HEK293 (cell line): ENCODE data around the gene CASP12.

Experiments used
- CTCF ChIA-PET: fragments of 350-600 bp; formaldehyde crosslinking; extraction: SDS; loops from one replicate; lab custom pipeline; 2021; ENCODE audit warnings: antibody characterized with exemption; lab: Yijun Ruan, JAX
- POLR2A ChIA-PET: fragments of 300-600 bp; formaldehyde crosslinking; extraction: SDS; loops from one replicate; lab custom pipeline; 2020; ENCODE audit warnings: antibody characterized with exemption, inconsistent platforms; lab: Yijun Ruan, JAX
- H3K27ac ChIP-seq: fragments of 200-500 bp; sonication (Bioruptor generic); 2 replicates; pipeline ENCODE4 v1.5.1; 2014; ENCODE audit warnings: low read depth, low read length, control low read depth, inconsistent platforms; ENCODE audit errors: extremely low read depth
- H3K36me3 ChIP-seq, 2 experiments: fragments of 200-500 bp in 1 of 2; sonication (Bioruptor generic) in 1 of 2; 1 replicate in 1 of 2; 2 replicates in 1 of 2; pipeline ENCODE4 v1.5.1; 2014 to 2017; ENCODE audit warnings: inconsistent platforms in 2 of 2, low read length in 2 of 2; ENCODE audit not compliant: control insufficient read depth in 2 of 2, insufficient read depth in 1 of 2
- H3K4me1 ChIP-seq: fragments of 200-500 bp; sonication (Bioruptor generic); 2 replicates; pipeline ENCODE4 v1.5.1; 2014; ENCODE audit warnings: mild to moderate bottlenecking, low read length, inconsistent platforms; ENCODE audit not compliant: control insufficient read depth, insufficient read depth
- H3K4me3 ChIP-seq: 2 replicates; pipeline ENCODE4 v1.5.1; 2011; ENCODE audit warnings: low read depth, mild to moderate bottlenecking, control low read depth, low read length, moderate library complexity
- H3K9me3 ChIP-seq: fragments of 200-500 bp; sonication (Bioruptor generic); 2 replicates; pipeline ENCODE4 v1.5.1; 2014; ENCODE audit warnings: low read depth, low read length, inconsistent platforms; ENCODE audit not compliant: control insufficient read depth, insufficient read depth
- HOXC10 ChIP-seq: sonication (generic); formaldehyde crosslinking; IDR thresholded peaks from 2 replicates; pipeline ENCODE4 v1.8.1; 2023; ENCODE audit warnings: mild to moderate bottlenecking, missing genetic modification reagents
- HOXD13 ChIP-seq: sonication (generic); formaldehyde crosslinking; IDR thresholded peaks from 2 replicates; pipeline ENCODE4 v1.8.0; 2022; ENCODE audit warnings: missing genetic modification reagents, borderline replicate concordance
- INSM2 ChIP-seq: fragments of 450-650 bp; formaldehyde crosslinking; IDR thresholded peaks from 2 replicates; pipeline ENCODE4 v1.5.1; 2016; ENCODE audit warnings: missing biosample characterization, missing genetic modification characterization
- MZF1 ChIP-seq: fragments of 450-650 bp; formaldehyde crosslinking; IDR thresholded peaks from 2 replicates; pipeline ENCODE4 v1.5.1; 2017; ENCODE audit warnings: missing biosample characterization, missing genetic modification characterization, borderline replicate concordance
- SCRT2 ChIP-seq: fragments of 450-650 bp; formaldehyde crosslinking; IDR thresholded peaks from 2 replicates; pipeline ENCODE4 v1.5.1; 2016; ENCODE audit warnings: missing biosample characterization, missing genetic modification characterization
- ZBTB20 ChIP-seq: fragments of 450-650 bp; formaldehyde crosslinking; IDR thresholded peaks from 2 replicates; pipeline ENCODE4 v1.5.1; 2016; ENCODE audit warnings: missing biosample characterization, missing genetic modification characterization
- ZBTB7A ChIP-seq: fragments of 450-650 bp; formaldehyde crosslinking; IDR thresholded peaks from 2 replicates; pipeline ENCODE4 v1.5.1; 2016; ENCODE audit warnings: low read depth, missing biosample characterization, missing genetic modification characterization
- ZNF174 ChIP-seq: fragments of 450-650 bp; formaldehyde crosslinking; IDR thresholded peaks from 2 replicates; pipeline ENCODE4 v1.5.0; 2017; ENCODE audit warnings: missing biosample characterization, mild to moderate bottlenecking, missing genetic modification characterization
- ZNF175 ChIP-seq: fragments of 450-650 bp; formaldehyde crosslinking; IDR thresholded peaks from 2 replicates; pipeline ENCODE4 v1.5.1; 2016; ENCODE audit warnings: missing biosample characterization, missing genetic modification characterization
- ZNF391 ChIP-seq: fragments of 450-650 bp; formaldehyde crosslinking; IDR thresholded peaks from 2 replicates; pipeline ENCODE4 v1.5.1; 2016; ENCODE audit warnings: low read depth, missing biosample characterization, missing genetic modification characterization, borderline replicate concordance
- ZNF416 ChIP-seq: fragments of 450-650 bp; formaldehyde crosslinking; IDR thresholded peaks from 2 replicates; pipeline ENCODE4 v1.5.1; 2016; ENCODE audit warnings: missing biosample characterization, missing genetic modification characterization
- ZNF473 ChIP-seq: fragments of 450-650 bp; formaldehyde crosslinking; IDR thresholded peaks from 2 replicates; pipeline ENCODE4 v1.5.1; 2017; ENCODE audit warnings: missing biosample characterization, missing genetic modification characterization
- ZNF510 ChIP-seq: fragments of 450-650 bp; formaldehyde crosslinking; IDR thresholded peaks from 2 replicates; pipeline ENCODE4 v1.5.1; 2018; ENCODE audit warnings: mild to moderate bottlenecking, missing genetic modification characterization, missing biosample characterization; ENCODE audit not compliant: insufficient replicate concordance
- ZNF521 ChIP-seq: fragments of 450-650 bp; formaldehyde crosslinking; IDR thresholded peaks from 2 replicates; pipeline ENCODE4 v1.5.1; 2017; ENCODE audit warnings: missing biosample characterization, mild to moderate bottlenecking, missing genetic modification characterization
- ZNF530 ChIP-seq: fragments of 450-650 bp; formaldehyde crosslinking; IDR thresholded peaks from 2 replicates; pipeline ENCODE4 v1.5.1; 2016; ENCODE audit warnings: low read depth, missing biosample characterization, missing genetic modification characterization
- ZNF544 ChIP-seq: fragments of 450-650 bp; formaldehyde crosslinking; IDR thresholded peaks from 2 replicates; pipeline ENCODE4 v1.5.0; 2017; ENCODE audit warnings: missing biosample characterization, missing genetic modification characterization
- ZNF549 ChIP-seq: fragments of 450-650 bp; IDR thresholded peaks from 2 replicates; pipeline ENCODE4 v1.5.1; 2018; ENCODE audit warnings: missing biosample characterization, missing genetic modification characterization, mild to moderate bottlenecking, inconsistent platforms, moderate library complexity
- ZNF558 ChIP-seq: fragments of 450-650 bp; formaldehyde crosslinking; IDR thresholded peaks from 2 replicates; pipeline ENCODE4 v1.5.1; 2016; ENCODE audit warnings: missing biosample characterization, missing genetic modification characterization
- ZNF560 ChIP-seq: fragments of 450-650 bp; formaldehyde crosslinking; IDR thresholded peaks from 2 replicates; pipeline ENCODE4 v1.5.1; 2017; ENCODE audit warnings: missing biosample characterization, missing genetic modification characterization, borderline replicate concordance
- ZNF561 ChIP-seq: fragments of 450-650 bp; IDR thresholded peaks from 2 replicates; pipeline ENCODE4 v1.5.1; 2018; ENCODE audit warnings: missing biosample characterization, missing genetic modification characterization, borderline replicate concordance
- ZNF571 ChIP-seq: fragments of 450-650 bp; formaldehyde crosslinking; IDR thresholded peaks from 2 replicates; pipeline ENCODE4 v1.5.0; 2017; ENCODE audit warnings: missing biosample characterization, missing genetic modification characterization
- ZNF596 ChIP-seq: fragments of 450-650 bp; IDR thresholded peaks from 2 replicates; pipeline ENCODE4 v1.5.0; 2018; ENCODE audit warnings: missing biosample characterization, mild to moderate bottlenecking, missing genetic modification characterization, moderate library complexity
- ZNF654 ChIP-seq: fragments of 450-650 bp; formaldehyde crosslinking; IDR thresholded peaks from 2 replicates; pipeline ENCODE4 v1.5.1; 2016; ENCODE audit warnings: low read depth, missing biosample characterization, missing genetic modification characterization
- ZNF658 ChIP-seq: fragments of 450-650 bp; formaldehyde crosslinking; IDR thresholded peaks from 2 replicates; pipeline ENCODE4; 2016; ENCODE audit warnings: missing biosample characterization, missing genetic modification characterization
- ZNF660 ChIP-seq: fragments of 450-650 bp; IDR thresholded peaks from 2 replicates; pipeline ENCODE4 v1.5.1; 2018; ENCODE audit warnings: missing biosample characterization, mild to moderate bottlenecking, missing genetic modification characterization
- ZNF701 ChIP-seq: fragments of 450-650 bp; formaldehyde crosslinking; IDR thresholded peaks from 2 replicates; pipeline ENCODE4 v1.5.1; 2016; ENCODE audit warnings: missing biosample characterization, missing genetic modification characterization
- ZNF747 ChIP-seq: fragments of 450-650 bp; formaldehyde crosslinking; IDR thresholded peaks from 2 replicates; pipeline ENCODE4 v1.5.1; 2016; ENCODE audit warnings: missing biosample characterization, missing genetic modification characterization
- ZNF768 ChIP-seq: fragments of 450-650 bp; formaldehyde crosslinking; IDR thresholded peaks from 2 replicates; pipeline ENCODE4 v1.5.1; 2018; ENCODE audit warnings: missing biosample characterization, mild to moderate bottlenecking, missing genetic modification characterization
- ZNF785 ChIP-seq: fragments of 450-650 bp; formaldehyde crosslinking; IDR thresholded peaks from 2 replicates; pipeline ENCODE4 v1.5.1; 2016; ENCODE audit warnings: missing biosample characterization, missing genetic modification characterization
- TF ChIP-seq, protein P1 (sequence below): fragments of 450-650 bp; formaldehyde crosslinking; IDR thresholded peaks from 2 replicates; pipeline ENCODE4 v1.5.1; 2017; ENCODE audit warnings: missing biosample characterization, missing genetic modification characterization
- TF ChIP-seq, protein P2 (sequence below): fragments of 450-650 bp; formaldehyde crosslinking; IDR thresholded peaks from 2 replicates; pipeline ENCODE4 v1.5.1; 2016; ENCODE audit warnings: missing biosample characterization, missing genetic modification characterization

Gene CASP12

GRCh38 chr11:104856607-104857006, 41.7 kb downstream of the CASP12 start:
- no peaks in the 10 kb centered on the region for H3K36me3 ChIP-seq
- H3K4me3 ChIP-seq: no peak overlapping the region
- POLR2A ChIA-PET: no interaction called here
- no peaks in the 10 kb centered on the region for H3K4me1 ChIP-seq
- CTCF ChIA-PET: interaction anchor here (0.7 kb wide), 1 partner anchor 453 kb away, joined by 3 read pairs; no protein-coding TSS in a partner anchor
- H3K9me3 ChIP-seq: no peaks in the 10 kb centered on the region
- TF ChIP-seq ZNF521 (tag by site-specific recombination): no peak
- TF ChIP-seq, all 188 proteins: peak for 0
- H3K27ac ChIP-seq: no peak overlapping the region

DNA sequence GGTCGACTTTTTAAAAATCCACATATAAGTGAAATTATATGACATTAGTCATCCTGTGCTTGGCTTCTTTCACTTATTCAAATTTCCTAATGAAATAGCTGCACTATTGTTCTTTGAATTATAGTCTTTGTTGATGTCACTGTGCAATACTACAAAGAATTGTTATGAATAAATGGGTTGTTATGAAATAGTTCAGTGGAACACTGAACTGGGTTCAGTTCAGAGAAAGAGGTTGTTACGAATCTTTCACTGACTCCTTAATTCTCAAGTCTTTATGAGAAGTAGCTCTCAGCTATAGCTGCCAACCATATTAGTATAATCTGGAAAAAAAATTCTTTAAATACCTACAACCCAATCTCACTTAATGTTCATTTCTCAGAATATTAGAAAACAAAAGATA, 42.3 kb downstream of the CASP12 start:
- POLR2A ChIA-PET: no interaction called here
- CTCF ChIA-PET: interaction anchor here (0.7 kb wide), 1 partner anchor 86 kb away, joined by 3 read pairs; no protein-coding TSS in a partner anchor
- Histone ChIP-seq H3K4me3 (no peak overlapping the region), H3K27ac (no peak overlapping the region), H3K9me3 (no peaks in the 10 kb centered on the region), H3K4me1 (no peaks in the 10 kb centered on the region), H3K36me3 (no peaks in the 10 kb centered on the region)
- TF ChIP-seq, protein P1, sequence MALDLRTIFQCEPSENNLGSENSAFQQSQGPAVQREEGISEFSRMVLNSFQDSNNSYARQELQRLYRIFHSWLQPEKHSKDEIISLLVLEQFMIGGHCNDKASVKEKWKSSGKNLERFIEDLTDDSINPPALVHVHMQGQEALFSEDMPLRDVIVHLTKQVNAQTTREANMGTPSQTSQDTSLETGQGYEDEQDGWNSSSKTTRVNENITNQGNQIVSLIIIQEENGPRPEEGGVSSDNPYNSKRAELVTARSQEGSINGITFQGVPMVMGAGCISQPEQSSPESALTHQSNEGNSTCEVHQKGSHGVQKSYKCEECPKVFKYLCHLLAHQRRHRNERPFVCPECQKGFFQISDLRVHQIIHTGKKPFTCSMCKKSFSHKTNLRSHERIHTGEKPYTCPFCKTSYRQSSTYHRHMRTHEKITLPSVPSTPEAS: no peak
- TF ChIP-seq ZNF768 (tag by site-specific recombination): no peak
- no peak for TF ChIP-seq ZNF596 (tag by site-specific recombination)
- TF ChIP-seq ZNF558 (tag by site-specific recombination): no peak
- TF ChIP-seq ZNF560 (tag by site-specific recombination): no peak
- TF ChIP-seq MZF1 (tag by site-specific recombination): no peak
- no peak for TF ChIP-seq ZBTB7A
- no peak for TF ChIP-seq ZNF660 (tag by site-specific recombination)
- TF ChIP-seq ZNF175 (tag by site-specific recombination): no peak
- TF ChIP-seq ZNF701 (tag by site-specific recombination): no peak
- TF ChIP-seq ZNF747 (tag by site-specific recombination): no peak

- H3K4me1 ChIP-seq: no peaks in the 10 kb centered on the region
- CTCF ChIA-PET: no interaction called here
- POLR2A ChIA-PET: no interaction called here
- H3K4me3 ChIP-seq: no peak overlapping the region
- no peak for TF ChIP-seq ZNF785 (tag by site-specific recombination)
- TF ChIP-seq HOXD13 (CRISPR knock-in tag): no peak
- no peak for TF ChIP-seq SCRT2 (tag by site-specific recombination)
- TF ChIP-seq ZNF544 (tag by site-specific recombination): no peak
- TF ChIP-seq ZNF558 (tag by site-specific recombination): no peak
- no peak for TF ChIP-seq ZNF561 (tag by site-specific recombination)
- no peak for TF ChIP-seq ZNF510 (tag by site-specific recombination)
- TF ChIP-seq ZNF473 (tag by site-specific recombination): no peak
- no peak for TF ChIP-seq ZNF530 (tag by site-specific recombination)
- TF ChIP-seq, protein P2, sequence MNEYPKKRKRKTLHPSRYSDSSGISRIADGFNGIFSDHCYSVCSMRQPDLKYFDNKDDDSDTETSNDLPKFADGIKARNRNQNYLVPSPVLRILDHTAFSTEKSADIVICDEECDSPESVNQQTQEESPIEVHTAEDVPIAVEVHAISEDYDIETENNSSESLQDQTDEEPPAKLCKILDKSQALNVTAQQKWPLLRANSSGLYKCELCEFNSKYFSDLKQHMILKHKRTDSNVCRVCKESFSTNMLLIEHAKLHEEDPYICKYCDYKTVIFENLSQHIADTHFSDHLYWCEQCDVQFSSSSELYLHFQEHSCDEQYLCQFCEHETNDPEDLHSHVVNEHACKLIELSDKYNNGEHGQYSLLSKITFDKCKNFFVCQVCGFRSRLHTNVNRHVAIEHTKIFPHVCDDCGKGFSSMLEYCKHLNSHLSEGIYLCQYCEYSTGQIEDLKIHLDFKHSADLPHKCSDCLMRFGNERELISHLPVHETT (tag by site-specific recombination): no peak
- no peak for TF ChIP-seq ZNF391 (tag by site-specific recombination)
- no peak for TF ChIP-seq ZNF174 (tag by site-specific recombination)
- no peak for TF ChIP-seq INSM2 (tag by site-specific recombination)
- TF ChIP-seq ZNF658 (tag by site-specific recombination): no peak
- no peak for TF ChIP-seq ZNF571 (tag by site-specific recombination)
- no peak for TF ChIP-seq ZBTB20 (tag by site-specific recombination)
- no peak for TF ChIP-seq ZNF654
- no peak for TF ChIP-seq HOXC10
- no peak for TF ChIP-seq ZNF416 (tag by site-specific recombination)
- no peak for TF ChIP-seq ZNF549 (tag by site-specific recombination)
- TF ChIP-seq, all 188 proteins: peak for 0
- Histone ChIP-seq H3K27ac (no peak overlapping the region), H3K36me3 (no peaks in the 10 kb centered on the region), H3K9me3 (no peaks in the 10 kb centered on the region)
These were observed 45.0 kb downstream of the CASP12 start for GRCh38 chr11:104853276-104853675.
